ENCODE data around the gene GAA.

The GAA gene

DNA sequence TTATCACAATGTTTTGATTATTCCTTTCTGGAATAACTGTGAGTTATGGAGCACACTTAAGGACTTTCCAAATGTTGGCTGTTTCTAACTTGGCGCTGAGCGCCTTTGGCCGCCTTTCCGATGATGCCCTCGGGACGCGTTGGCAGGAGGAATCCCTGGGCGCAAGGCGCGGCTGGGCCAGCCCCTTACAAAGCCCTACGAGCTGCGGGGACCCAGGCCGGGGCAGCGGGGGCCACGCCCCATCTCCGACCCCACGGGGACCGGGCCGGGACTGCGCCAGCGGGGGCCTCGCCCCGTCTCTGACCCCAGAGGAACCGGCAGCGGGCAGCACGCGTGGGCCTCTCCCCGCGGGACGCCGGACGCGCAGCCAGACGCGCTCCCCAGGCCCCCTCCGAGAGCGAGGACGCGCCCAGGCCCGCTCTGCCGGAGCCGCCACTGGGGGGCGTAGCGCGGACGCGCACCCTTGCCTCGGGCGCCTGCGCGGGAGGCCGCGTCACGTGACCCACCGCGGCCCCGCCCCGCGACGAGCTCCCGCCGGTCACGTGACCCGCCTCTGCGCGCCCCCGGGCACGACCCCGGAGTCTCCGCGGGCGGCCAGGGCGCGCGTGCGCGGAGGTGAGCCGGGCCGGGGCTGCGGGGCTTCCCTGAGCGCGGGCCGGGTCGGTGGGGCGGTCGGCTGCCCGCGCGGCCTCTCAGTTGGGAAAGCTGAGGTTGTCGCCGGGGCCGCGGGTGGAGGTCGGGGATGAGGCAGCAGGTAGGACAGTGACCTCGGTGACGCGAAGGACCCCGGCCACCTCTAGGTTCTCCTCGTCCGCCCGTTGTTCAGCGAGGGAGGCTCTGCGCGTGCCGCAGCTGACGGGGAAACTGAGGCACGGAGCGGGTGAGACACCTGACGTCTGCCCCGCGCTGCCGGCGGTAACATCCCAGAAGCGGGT, at the start of gene GAA:
Gene GAA, plus strand, starts transcription at position 571 of the 935 bp plus-strand sequence. CDS start 3,006 bp downstream, outside the sequence.
- DNase-seq (ENCODE audit: low read depth), result peak; percentile 55

- DNase-seq (ENCODE audit: low read depth), result no peak
Observed at GRCh38 chr17:80051681-80052080, 49.7 kb upstream of the GAA start.

DNA sequence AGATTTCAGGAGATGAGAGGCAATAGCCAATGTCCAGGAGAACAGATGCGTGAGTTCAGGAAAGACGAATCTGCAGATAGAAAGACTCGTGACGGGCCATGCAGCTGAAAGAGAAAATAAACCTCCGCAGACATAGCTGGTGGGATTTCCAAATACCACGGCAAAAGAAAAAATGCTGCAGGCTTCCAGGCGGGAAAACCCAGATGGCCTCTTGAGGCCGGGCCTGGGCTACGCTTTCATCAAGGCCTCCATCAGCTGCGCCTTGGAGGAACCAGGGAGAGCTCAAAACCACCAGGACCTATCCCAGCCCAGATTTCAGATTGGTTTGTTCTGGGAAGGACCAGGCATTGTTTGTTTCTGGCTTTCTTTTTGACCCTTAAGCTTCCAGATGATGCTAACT, 48.3 kb upstream of the GAA start:
- DNase-seq (ENCODE audit: low read depth), result no peak

DNA sequence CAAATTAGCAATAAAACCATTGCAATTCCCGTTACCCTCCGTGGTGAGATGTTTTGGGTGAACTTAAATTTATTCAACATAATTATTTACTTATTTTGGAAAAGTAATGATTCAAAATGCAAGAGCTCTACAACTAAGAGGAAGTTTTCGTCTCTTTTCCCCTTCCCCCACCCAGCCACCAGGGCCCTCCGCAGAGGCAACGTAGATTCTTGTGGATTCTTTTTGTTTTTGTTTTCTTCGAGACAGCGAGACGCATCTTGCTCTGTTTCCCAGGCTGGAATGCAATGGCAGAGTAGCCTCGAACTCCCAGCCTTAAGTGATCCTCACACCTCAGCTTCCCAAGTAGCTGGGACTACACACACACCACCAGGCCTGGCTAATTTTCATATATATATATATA, 45.8 kb upstream of the GAA start:
- DNase-seq (ENCODE audit: low read depth), result no peak

DNA sequence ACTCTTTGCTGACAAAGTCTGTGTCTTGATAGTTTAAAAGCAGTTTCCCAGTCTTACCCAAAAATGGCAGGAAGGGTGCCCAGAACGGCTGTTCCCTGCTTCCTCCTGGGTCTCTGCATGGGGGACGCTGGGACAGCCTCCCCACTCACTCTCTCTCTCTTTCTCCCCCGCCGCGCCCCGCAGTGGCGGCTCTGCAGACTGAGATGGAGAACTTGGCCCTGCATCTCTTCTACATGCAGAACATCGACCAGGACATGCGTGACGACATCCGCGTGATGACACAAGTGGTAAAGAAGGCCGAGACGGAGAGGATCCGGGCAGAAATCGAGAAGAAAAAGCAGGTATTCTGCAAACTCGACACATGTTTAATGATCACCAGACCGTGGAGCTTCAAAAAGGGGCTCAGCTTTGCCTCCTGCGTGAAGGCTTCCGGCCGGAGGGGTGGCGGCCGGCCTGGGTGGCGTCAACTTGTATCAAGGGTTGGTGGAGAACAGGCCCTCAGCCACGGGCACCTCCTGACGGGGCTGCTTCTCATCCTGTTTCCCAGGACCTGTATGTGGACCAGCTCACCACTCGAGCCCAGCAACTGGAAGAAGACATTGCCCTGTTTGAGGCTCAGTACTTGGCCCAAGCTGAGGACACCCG, 42.9 kb upstream of the GAA start:
- DNase-seq (ENCODE audit: low read depth), result no peak

GRCh38 chr17:80060644-80061043, 40.7 kb upstream of the GAA start:
- no peak for DNase-seq (ENCODE audit: low read depth)

DNA sequence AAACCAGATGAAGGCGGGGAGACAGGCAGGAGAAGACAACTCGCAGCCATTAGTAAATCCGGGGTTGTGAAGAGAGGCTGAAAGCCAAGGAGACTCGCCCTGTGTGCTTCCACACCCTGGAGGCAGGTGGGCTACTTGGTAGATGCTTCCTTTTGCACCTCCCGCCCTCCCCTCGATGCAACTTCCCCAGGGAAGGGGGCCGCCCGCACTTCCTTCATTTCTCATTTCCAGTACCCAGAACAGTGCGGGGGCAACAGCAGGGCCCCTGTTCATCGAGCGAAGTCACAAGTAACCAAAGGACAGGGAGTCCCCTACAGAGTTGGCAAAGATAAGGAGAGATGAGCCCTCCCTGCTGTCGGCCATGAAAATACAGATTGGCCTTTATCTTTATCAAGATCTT, 40.0 kb upstream of the GAA start:
- DNase-seq (ENCODE audit: low read depth), result no peak

- DNase-seq (ENCODE audit: low read depth), result peak; percentile 45
Observed at GRCh38 chr17:80063830-80064585, 37.4 kb upstream of the GAA start.

DNA sequence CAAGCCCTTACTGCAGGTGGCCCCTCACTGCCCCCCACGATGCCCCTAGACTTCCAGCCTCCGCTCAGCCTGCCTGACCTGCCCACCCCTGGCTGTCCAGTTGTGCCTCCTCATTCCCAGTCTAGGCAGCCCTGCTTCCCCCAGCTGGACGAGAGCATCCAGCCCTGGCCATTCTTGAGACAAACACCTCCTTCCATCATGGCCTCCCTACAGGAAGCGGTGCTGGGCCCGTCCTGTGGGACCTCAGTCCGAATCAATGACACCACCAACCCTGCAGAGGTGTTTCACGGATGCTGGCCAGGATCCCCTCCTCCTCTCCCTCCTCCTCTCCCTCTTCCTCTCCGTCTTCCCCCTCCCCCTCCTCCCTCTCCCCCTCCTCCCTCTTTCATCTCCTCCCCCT, 36.7 kb upstream of the GAA start:
- DNase-seq (ENCODE audit: low read depth), result no peak

DNA sequence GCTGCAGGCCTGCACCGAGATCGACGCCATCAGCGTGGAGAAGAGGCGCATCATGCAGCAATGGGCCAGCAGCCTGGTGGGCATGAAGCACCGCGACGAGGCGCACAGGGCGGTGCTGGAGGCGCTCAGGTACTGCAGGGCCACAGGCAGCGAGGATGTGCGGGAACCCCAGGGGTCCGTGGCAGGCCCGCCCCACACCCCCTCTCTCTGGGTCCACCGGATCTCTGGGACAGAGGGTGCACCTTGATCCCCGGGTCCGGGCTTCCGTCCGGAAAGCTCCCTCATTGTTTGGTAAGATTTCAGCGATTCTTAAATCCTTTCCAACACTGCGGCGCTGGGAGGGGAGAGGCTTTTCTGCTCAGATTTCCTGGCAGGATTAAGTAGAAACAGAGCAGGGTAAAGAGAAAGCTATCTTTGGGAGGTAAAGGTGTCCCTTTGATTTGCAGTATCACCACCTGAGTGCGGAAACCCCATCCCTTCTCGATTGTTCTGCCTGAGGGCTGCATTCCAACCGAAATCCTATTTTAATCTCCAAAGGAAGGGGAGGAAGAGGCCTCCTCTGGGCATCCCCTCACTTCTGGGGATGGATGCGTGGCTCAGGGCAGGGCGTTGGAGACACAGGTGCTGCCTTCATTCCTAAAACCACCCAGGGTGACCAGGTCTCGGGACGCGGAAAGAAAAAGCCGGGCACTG, 35.8 kb upstream of the GAA start:
- DNase-seq (ENCODE audit: low read depth), result no peak

DNA sequence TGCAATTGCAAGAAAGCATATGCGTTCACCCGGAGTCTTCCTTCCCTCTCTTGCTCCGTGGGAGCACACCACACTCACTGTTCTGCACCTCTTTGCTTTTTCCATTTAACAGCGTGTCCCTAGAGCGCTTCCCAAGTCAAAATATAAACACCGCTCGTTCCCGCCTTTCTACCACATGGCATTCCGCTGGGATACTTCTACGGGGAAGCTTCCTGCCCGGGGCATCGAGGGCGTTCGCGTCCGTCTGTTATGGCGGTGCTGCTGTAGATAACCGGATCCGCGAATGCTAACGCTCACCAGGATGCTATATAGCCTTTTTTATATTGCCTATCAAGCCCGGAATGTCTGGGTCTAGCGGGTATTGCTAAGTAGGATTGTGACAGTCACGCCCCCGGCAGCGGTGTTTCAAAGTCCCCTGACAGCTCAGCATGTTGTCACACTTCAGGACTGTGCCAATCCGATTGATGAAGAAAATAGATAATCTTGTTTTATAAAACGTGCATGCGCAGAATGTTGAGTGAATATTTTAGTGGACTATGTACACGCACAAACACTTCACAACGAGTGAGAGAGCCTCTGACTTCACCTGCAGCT, 33.9 kb upstream of the GAA start:
- no peak for DNase-seq (ENCODE audit: low read depth)

GRCh38 chr17:80068301-80069222, 32.8 kb upstream of the GAA start:
- DNase-seq (ENCODE audit: low read depth), result peak; percentile 37

GRCh38 chr17:80070375-80071115, 30.8 kb upstream of the GAA start:
- DNase-seq (ENCODE audit: low read depth), result no peak

GRCh38 chr17:80071116-80071841, 30.1 kb upstream of the GAA start:
- no peak for DNase-seq (ENCODE audit: low read depth)

GRCh38 chr17:80072410-80072809, 29.0 kb upstream of the GAA start:
- no peak for DNase-seq (ENCODE audit: low read depth)

- DNase-seq (ENCODE audit: low read depth), result no peak
Observed at GRCh38 chr17:80080081-80080480, 21.3 kb upstream of the GAA start.

GRCh38 chr17:80081596-80081995, 19.8 kb upstream of the GAA start:
- DNase-seq (ENCODE audit: low read depth), result no peak

DNA sequence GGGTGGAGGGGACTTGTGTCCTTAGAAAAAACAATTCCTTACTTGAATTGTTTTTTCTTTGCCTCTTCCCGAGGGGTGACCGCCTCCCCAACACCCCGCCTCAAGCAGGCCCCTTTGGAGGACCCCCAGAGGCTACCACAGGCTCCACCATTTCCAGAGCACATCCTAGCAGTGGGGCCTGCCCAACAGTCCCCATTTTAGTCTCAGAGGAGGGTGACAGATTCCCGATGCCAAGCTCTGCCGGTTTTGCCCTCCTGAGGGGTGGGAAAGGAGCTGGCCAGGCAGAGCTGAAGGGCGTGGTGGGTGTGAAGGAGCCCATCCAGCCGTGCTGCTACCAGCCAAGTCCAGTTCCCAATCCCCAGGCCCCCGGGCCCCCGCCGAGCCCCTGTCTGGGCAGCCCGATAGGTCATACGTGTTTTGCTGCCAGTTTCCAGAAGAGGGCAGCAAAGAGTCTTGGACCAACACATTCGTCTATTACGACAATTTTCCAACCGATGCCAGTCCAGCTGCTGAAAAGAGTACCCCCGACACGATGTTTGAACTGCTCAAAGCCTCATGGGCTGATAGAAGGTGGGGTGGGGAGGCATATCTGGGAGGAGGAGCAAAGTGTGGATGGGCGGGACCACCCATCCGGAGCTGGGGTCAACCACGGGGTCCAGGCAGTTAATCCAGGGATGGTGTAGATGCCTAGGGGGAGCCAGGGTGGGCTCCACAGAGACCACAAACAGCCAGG, 18.8 kb upstream of the GAA start:
- peak; percentile 77 for DNase-seq (ENCODE audit: low read depth)
